B cell (primary cell): ENCODE measurements around the gene CELF2. TPM values are rescaled to one million over a fixed set of nuclear protein-coding genes. Genes with fewer than 3 reads are reported as not detected.

Source experiments
- ATAC-seq: fragments of 200-7000 bp; cut with Tn5 transposase; one replicate; pipeline ENCODE4 v1.10.0; 2021; ENCODE audit warnings: low read depth, mild to moderate bottlenecking, moderate number of reproducible peaks, moderate library complexity
- CTCF ChIA-PET: fragments of 350-600 bp; sonication (Branson Sonifier 250); formaldehyde crosslinking; loops from one replicate; lab custom pipeline; 2021; ENCODE audit warnings: antibody characterized with exemption, inconsistent platforms; lab: Charles Lee
- POLR2A ChIA-PET: fragments of 350-600 bp; sonication (Branson Sonifier 250); formaldehyde crosslinking; loops from one replicate; lab custom pipeline; 2021; ENCODE audit warnings: antibody characterized with exemption; lab: Charles Lee
- DNase-seq: peaks from one replicate; pipeline ENCODE4 v3.0.0; 2013
- H2AFZ ChIP-seq: 2 replicates; pipeline ENCODE4 v1.6.1; 2012; ENCODE audit warnings: mild to moderate bottlenecking, low read depth, low read length; ENCODE audit not compliant: insufficient read depth, poor library complexity, severe bottlenecking
- H3K27ac ChIP-seq, 2 donors: 1 replicate in 1 of 2; 2 replicates in 1 of 2; pipeline ENCODE4 v1.5.1; 2012 to 2013; ENCODE audit warnings: low read length in 2 of 2, mild to moderate bottlenecking in 2 of 2, moderate library complexity in 1 of 2
- H3K27me3 ChIP-seq, 4 experiments: fragments of 200-600 bp in 1 of 4; sonication (generic) in 1 of 4; replicated peaks in 1 of 4; 1 replicate in 2 of 4; 2 replicates in 2 of 4; pipeline versions ENCODE4 v1.6.1 to v1.7.0; 2013 to 2016; ENCODE audit warnings: low read length in 3 of 4, mild to moderate bottlenecking in 2 of 4, mixed read lengths in 1 of 4, moderate library complexity in 1 of 4; ENCODE audit not compliant: insufficient read depth in 4 of 4, control insufficient read depth in 3 of 4; ENCODE audit errors: control extremely low read depth in 1 of 4
- H3K36me3 ChIP-seq, 2 experiments: replicated peaks in 1 of 2; 1 replicate in 1 of 2; 2 replicates in 1 of 2; pipeline versions ENCODE4 v1.6.1 to v1.7.1; 2013; ENCODE audit warnings: low read length in 1 of 2; ENCODE audit not compliant: insufficient read depth in 2 of 2, control insufficient read depth in 1 of 2; ENCODE audit errors: control extremely low read depth in 1 of 2, extremely low read depth in 1 of 2
- H3K4me1 ChIP-seq, 2 donors: fragments of 200-600 bp in 1 of 2; sonication (generic) in 1 of 2; 1 replicate in 1 of 2; 2 replicates in 1 of 2; pipeline versions ENCODE4 v1.5.1 to v1.6.1; 2013 to 2017; ENCODE audit warnings: low read length in 2 of 2; ENCODE audit not compliant: control insufficient read depth in 2 of 2, insufficient read depth in 2 of 2
- H3K4me2 ChIP-seq: replicated peaks from 2 replicates; pipeline ENCODE3; 2012; ENCODE audit warnings: mild to moderate bottlenecking, low read depth, low read length; ENCODE audit not compliant: poor library complexity, severe bottlenecking
- H3K4me3 ChIP-seq, 5 experiments: fragments of 200-600 bp in 1 of 5; sonication (generic) in 1 of 5; 1 replicate in 3 of 5; 2 replicates in 2 of 5; pipeline versions ENCODE4 v1.5.1 to v1.7.0; 2011 to 2016; ENCODE audit warnings: low read length in 4 of 5, mild to moderate bottlenecking in 4 of 5, low read depth in 2 of 5, control low read depth in 1 of 5, moderate library complexity in 1 of 5; ENCODE audit not compliant: insufficient read depth in 1 of 5; ENCODE audit errors: control extremely low read depth in 1 of 5, extremely low read depth in 1 of 5
- H3K79me2 ChIP-seq: fragments of 200-600 bp; sonication (generic); one replicate; pipeline ENCODE4 v1.6.0; 2016; ENCODE audit warnings: low read length; ENCODE audit not compliant: control insufficient read depth, insufficient read depth
- H3K9ac ChIP-seq: fragments of 200-600 bp; sonication (generic); 2 replicates; pipeline ENCODE4 v1.6.1; 2017; ENCODE audit warnings: mild to moderate bottlenecking, low read length, moderate library complexity
- H3K9me3 ChIP-seq, 3 donors: one replicate each; pipeline versions ENCODE4 v1.6.1 to v1.7.1; 2013; ENCODE audit warnings: low read length in 2 of 3; ENCODE audit not compliant: control insufficient read depth in 2 of 3, insufficient read depth in 1 of 3; ENCODE audit errors: control extremely low read depth in 1 of 3
- H4K20me1 ChIP-seq: 2 replicates; pipeline ENCODE4 v1.6.0; 2012; ENCODE audit warnings: mild to moderate bottlenecking, low read length; ENCODE audit not compliant: insufficient read depth, control insufficient read depth, poor library complexity, severe bottlenecking
- H3K27ac Mint-ChIP-seq: one replicate; pipeline ENCODE4 v1.8.0; 2021; ENCODE audit warnings: mixed read lengths
- H3K27me3 Mint-ChIP-seq: one replicate; pipeline ENCODE4 v1.8.0; 2021; ENCODE audit warnings: mixed read lengths
- H3K4me1 Mint-ChIP-seq: one replicate; pipeline ENCODE4 v1.8.0; 2021; ENCODE audit warnings: mixed read lengths
- H3K4me3 Mint-ChIP-seq: one replicate; pipeline ENCODE4 v1.8.0; 2021; ENCODE audit warnings: mixed read lengths
- H3K9me3 Mint-ChIP-seq: one replicate; pipeline ENCODE4 v1.8.0; 2022; ENCODE audit warnings: mixed read lengths; ENCODE audit not compliant: insufficient read depth
- EZH2 ChIP-seq: IDR thresholded peaks from 2 replicates; pipeline ENCODE4 v1.6.1; 2012; ENCODE audit warnings: borderline replicate concordance, low read depth, mild to moderate bottlenecking, moderate library complexity, low read length; ENCODE audit not compliant: insufficient read depth, poor library complexity, severe bottlenecking
- WGBS: methylation state at CpG from one replicate; pipeline ENCODE4 v1.1.5; 2013; ENCODE audit warnings: missing lambda C conversion rate; ENCODE audit not compliant: insufficient coverage; 5-methylcytosine and 5-hydroxymethylcytosine counted together
- intact Hi-C: fragments of 100-400 bp; cut with micrococcal nuclease; formaldehyde crosslinking; loops from one replicate; pipeline ENCODE4 v1.10.0; 2022
- polyA plus RNA-seq: library from polyadenylated mRNA; depleted of rRNA; stranded (reverse); fragments of >200 nt; gene quantifications from 2 replicates; pipeline ENCODE4 v1.2.3, GENCODE V29; 2012
- total RNA-seq, 2 donors: library from RNA; stranded (reverse); fragments of 120-200 nt in 1 of 2; gene quantifications; 1 replicate in 1 of 2; 2 replicates in 1 of 2; pipeline versions ENCODE4 v1.2.3 to v1.2.4, GENCODE V29; 2013 to 2022
- TF ChIP-seq, protein P1 (sequence below): fragments of 200-600 bp; IDR thresholded peaks from one replicate; pipeline ENCODE4 v1.8.0; 2022; ENCODE audit warnings: antibody characterized with exemption, mild to moderate bottlenecking

Gene CELF2
- total and polyA plus RNA-seq, 2 donors (not counting 1 experiment from before 2014, with no cell fraction given) = 59.5 to 112 TPM

DNA sequence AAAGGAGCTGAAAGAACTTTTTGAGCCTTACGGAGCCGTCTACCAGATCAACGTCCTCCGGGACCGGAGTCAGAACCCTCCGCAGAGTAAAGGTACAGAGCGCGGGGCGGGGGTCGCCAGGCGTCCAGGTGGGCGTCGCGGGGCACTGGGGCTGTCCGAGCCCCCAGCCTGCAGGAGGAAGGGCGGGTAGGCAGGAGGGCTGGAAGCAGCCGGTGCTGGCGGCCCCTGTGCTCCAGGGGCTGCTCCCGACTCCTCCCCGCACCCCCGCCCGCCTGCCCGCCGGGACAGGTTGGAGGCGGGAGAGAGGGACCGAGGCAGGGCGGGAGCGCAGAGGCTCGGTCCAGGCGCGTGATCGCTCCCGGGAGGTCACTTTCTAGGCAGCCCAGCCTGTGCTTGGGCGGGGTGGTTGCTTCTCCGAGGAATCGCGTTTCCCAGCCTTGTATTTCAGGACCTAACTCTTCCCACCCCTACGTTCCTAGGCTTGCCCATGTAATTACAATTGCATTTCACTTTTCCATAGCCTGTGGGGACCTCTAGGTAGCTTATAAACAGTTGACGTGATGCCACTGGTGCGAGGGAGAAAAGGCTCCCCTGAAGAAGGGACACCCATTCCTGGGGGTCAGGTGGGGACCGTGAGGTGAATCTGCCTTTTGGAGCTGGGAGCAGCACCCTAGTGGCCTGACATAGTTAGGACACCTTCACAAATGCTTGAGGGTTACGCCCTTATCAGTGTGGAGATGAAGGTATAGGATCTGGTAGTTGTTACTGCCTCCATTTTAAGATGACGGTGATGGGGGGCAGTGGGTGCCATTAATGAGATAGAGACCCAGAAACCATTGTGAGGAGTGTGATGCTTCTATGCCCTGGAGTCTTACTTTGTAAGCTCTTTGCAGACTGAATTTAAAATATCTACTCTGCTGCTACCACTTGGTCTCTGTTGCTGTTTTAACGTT lies 148.2 kb downstream of the CELF2 start:
- H3K27me3 Mint-ChIP-seq = no peaks in the 10 kb centered on the region
- no peaks in the 10 kb centered on the region for H3K9me3 ChIP-seq

More for the DNA sequence above, 148.2 kb downstream of the CELF2 start:
- TF ChIP-seq EZH2 = no peak
- TF ChIP-seq, protein P1, sequence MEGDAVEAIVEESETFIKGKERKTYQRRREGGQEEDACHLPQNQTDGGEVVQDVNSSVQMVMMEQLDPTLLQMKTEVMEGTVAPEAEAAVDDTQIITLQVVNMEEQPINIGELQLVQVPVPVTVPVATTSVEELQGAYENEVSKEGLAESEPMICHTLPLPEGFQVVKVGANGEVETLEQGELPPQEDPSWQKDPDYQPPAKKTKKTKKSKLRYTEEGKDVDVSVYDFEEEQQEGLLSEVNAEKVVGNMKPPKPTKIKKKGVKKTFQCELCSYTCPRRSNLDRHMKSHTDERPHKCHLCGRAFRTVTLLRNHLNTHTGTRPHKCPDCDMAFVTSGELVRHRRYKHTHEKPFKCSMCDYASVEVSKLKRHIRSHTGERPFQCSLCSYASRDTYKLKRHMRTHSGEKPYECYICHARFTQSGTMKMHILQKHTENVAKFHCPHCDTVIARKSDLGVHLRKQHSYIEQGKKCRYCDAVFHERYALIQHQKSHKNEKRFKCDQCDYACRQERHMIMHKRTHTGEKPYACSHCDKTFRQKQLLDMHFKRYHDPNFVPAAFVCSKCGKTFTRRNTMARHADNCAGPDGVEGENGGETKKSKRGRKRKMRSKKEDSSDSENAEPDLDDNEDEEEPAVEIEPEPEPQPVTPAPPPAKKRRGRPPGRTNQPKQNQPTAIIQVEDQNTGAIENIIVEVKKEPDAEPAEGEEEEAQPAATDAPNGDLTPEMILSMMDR = peak; percentile 79
- ATAC-seq (peak; percentile 48), DNase-seq (peak; percentile 84)
- peaks cover 3% of the 10 kb centered on the region for H3K9me3 Mint-ChIP-seq
- peak overlapping the region; percentile 84 to 87 for H3K27ac ChIP-seq
- no peaks in the 10 kb centered on the region for H4K20me1 ChIP-seq
- no peak overlapping the region for H3K4me3 Mint-ChIP-seq
- H3K79me2 ChIP-seq = peaks cover 76% of the 10 kb centered on the region
- peaks cover 65 to 69% of the 10 kb centered on the region in 2 donors for H3K4me1 ChIP-seq
- peak overlapping the region; percentile 98 for H3K27ac Mint-ChIP-seq
- peak overlapping the region; percentile 74 for H3K4me2 ChIP-seq
- H3K27me3 ChIP-seq = no peaks in the 10 kb centered on the region
- H3K9ac ChIP-seq = peak overlapping the region; percentile 86
- WGBS = 0% methylated on average over 40 of the region's 44 CpGs
- peaks cover 45% of the 10 kb centered on the region for H3K4me1 Mint-ChIP-seq
- CTCF ChIA-PET = interaction anchor here (0.8 to 7.4 kb wide), 16 partner anchors 11 to 106 kb away, joined by 3 to 139 read pairs (median 6); no protein-coding TSS in a partner anchor
- peaks cover 0 to 11% of the 10 kb centered on the region in 2 experiments for H3K36me3 ChIP-seq
- peak overlapping the region; percentile 71 for H2AFZ ChIP-seq
- H3K4me3 ChIP-seq = peak overlapping the region; percentile 71 to 99 (median 94)
- intact Hi-C loops = loop anchor here (1.0 to 2.0 kb wide), 4 partner anchors 19 to 76 kb away; no protein-coding TSS in a partner anchor
- POLR2A ChIA-PET = interaction anchor here (0.6 to 3.9 kb wide), 12 partner anchors 9 to 1098 kb away, joined by 3 to 37 read pairs (median 4); no protein-coding TSS in a partner anchor
